Eye (tissue), 1 donor: ENCODE data around the gene FXYD5.
"Not testable (repeated sequence)": the region's sequence is repeated elsewhere in the genome, so short reads cannot be mapped to it uniquely, and the experiment has no call there.

ENCODE experiments used
- DNase-seq: peaks from one replicate; pipeline ENCODE4 v3.0.0-alpha.2; 2015

The FXYD5 gene

DNA sequence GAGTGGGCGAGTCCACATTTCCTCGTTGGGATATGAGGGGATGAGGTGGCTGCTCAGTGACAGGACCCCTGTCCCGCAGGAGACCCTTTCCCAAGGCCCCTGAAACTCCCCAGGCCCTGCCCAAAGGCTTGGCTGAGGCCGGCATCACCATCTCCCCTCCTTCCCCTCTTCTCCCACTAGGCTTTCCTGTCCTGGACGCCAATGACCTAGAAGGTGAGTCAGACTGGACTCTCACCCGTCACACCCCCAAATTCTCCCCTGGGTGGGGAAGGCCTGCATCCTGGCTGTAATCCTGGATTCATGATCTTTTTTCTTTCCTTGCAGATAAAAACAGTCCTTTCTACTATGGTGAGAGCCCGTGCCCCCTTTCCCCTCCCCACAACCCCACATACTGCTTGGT is 33.6 kb upstream of the FXYD5 start:
- no peak for DNase-seq

DNA sequence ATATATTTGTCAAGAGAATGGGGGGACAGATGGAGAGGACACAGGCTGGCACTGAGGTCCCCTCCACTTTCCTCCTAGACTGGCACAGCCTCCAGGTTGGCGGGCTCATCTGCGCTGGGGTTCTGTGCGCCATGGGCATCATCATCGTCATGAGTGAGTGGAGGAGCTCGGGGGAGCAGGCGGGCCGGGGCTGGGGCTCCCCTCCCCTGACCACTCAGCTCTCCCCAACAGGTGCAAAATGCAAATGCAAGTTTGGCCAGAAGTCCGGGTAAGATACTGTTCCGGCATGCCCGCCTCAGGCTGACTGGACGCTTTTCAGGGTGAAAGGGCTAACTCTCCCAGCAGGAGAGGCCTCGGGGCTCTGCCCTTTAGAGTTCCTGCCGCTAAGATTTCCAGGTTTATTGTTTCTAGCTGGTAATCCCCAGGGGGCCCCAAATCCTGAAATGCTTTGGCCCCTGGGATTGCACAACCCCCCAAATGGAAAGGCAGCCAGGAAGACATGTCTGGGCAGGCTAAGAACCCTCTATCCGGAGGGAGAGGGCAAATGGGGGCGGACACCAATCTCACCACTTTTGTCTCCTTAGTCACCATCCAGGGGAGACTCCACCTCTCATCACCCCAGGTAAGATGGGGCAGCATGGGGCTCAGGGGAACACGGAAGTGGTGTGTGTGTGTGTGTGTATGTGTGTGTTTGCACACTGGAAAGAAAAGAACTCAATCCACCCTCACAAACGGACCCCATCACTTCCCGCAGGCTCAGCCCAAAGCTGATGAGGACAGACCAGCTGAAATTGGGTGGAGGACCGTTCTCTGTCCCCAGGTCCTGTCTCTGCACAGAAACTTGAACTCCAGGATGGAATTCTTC is 31.6 kb upstream of the FXYD5 start:
- DNase-seq, result no peak

DNA sequence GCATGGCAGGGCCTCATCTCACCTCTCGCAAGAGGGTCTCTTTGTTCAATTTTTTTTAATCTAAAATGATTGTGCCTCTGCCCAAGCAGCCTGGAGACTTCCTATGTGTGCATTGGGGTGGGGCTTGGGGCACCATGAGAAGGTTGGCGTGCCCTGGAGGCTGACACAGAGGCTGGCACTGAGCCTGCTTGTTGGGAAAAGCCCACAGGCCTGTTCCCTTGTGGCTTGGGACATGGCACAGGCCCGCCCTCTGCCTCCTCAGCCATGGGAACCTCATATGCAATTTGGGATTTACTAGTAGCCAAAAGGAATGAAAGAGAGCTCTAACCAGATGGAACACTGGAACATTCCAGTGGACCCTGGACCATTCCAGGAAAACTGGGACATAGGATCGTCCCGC is 31.0 kb upstream of the FXYD5 start:
- DNase-seq, result no peak

DNA sequence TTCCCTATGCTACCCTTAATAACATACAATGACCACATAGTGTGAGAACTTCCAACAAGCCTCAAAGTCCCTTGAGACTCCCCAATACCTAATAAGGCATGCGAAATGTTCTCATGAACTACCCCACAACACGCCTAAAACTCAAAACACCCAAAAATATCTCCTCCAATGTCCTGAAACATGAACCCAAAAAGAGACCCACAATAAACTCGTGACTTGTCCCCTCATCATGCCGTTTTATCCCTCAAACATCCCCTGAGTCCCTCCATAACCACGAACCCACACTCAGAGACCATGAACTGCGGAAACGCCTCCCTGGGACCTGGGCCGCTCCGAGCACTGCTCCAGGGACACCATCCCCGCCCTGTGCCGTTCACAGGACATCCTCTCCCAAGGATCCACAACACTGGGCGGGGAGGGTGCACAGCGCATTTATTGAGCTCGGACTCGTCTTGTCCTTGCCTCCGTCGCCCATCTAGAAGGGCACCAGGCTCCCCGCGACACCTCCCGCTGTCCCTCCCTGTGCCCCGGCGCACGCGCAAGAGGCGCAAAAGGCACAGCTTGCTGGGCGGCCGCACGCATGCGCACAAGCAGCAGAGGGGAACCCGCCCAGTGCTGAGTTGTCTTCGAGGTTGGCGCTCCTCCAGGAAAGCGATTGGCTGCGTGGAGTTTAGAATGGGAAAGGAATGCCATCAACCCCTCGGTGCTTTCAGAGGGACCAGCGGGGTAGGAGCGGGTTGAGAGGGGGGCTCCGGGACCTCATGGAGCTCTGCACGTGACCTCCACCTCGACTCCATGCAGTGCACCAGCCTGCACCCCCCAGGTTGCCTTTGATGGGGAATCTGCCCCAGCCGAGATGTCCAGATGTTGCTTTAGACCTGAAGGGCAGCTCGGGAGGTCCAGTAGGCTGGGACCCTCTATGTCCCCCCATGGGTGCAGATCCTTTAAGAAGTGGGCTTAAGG is 30.2 kb upstream of the FXYD5 start:
- peak; percentile 97 for DNase-seq

DNA sequence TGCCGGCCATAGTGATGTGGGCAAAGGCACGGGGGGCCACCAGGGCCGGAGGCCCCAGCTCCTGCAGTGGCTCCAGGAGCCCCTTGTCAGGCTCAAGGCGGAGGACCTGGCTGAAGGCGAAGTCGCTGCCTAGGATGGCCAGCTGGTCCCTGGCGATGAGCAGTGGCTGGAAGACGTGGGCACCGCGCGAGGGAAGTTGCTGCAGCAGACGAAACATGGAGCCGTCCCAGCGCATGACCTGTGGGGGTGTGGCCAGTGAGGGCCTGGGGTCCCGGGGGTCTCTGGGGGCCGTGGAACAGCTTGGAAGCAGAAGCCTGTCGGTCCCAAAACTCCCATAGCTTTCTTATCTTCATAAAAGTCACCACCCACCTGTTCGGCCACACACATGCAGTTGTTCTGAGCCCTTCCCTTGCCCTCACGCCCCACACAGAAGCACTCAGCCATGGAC is 29.2 kb upstream of the FXYD5 start:
- no peak for DNase-seq

DNA sequence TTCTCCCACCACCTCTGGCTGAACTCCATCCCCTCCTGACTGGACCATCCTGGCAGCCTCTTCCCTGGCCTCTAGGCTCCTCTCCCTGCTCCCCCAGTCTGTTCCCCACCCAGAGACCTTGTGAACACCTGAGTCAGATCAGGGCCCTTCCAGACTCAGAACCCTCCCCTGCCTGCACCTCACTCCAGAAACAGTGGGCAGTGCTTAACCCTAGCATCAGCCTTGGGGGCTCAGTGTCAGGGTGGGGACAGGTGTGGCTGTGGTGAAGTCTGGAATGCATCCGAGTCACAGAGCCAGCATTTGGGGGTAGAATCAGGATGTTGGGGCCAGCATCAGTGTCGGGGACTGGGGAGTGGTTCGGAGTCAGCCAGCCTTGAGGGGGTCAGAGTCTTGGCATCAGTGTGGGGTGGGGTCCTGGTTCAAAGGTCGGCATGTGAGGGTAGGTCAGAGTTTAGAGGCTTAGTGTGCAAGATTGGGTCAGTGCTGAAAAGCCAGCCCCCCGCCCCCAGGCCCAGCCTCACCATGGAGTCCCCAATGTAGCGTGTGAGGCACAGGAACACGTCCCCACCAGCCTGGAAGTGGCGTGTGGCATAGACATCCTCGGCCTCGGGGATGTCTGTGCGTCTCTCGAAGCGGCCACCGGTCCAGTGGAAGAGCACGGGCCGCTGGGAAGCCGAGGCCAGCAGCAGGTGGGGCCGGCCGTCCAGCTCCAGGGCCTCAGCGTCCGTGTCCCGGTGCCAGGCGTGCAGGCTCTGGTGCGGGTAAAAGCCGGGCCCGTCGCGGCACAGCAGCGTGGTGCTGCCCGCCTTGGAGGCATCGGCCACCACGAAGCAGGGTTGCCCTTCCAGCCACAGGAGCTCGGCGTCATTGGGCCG is 28.5 kb upstream of the FXYD5 start:
- DNase-seq, result no peak

DNA sequence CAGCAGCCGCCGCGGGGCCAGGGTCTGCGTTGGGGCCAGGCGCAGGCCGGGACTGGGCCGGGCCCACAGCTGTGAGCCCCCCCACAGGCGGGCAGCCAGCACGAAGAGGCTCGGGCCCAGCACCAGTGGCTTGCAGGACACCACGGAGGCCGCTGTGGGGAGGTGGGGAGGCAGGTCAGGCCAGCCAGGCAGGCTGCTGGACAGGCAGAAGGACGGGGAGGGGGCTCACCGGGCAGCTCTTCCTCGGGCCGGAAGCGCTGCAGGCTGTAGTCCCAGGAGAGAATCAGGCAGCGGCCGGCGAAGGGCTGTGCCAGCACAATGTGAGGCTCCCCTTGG is 27.9 kb upstream of the FXYD5 start:
- DNase-seq, result peak; percentile 42

DNA sequence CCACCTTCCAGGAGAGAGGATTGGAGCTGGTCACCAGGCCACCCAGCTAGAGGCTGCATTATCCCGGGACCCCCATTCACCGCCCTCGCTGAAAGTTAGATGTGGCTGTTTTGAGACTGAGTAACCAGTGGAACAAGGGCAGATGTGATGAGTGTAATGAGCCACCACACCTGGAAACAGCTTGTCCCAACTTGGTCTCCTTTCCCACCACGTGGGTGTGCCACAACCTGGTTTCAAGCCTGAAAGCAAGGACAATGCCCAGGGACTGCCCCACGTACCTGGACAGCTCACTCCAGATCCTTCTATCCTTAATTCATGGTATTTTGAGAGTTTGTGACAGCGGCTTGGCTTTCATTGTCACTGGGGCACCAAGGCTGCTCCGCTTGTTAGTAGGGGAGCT is 26.7 kb upstream of the FXYD5 start:
- no peak for DNase-seq

DNA sequence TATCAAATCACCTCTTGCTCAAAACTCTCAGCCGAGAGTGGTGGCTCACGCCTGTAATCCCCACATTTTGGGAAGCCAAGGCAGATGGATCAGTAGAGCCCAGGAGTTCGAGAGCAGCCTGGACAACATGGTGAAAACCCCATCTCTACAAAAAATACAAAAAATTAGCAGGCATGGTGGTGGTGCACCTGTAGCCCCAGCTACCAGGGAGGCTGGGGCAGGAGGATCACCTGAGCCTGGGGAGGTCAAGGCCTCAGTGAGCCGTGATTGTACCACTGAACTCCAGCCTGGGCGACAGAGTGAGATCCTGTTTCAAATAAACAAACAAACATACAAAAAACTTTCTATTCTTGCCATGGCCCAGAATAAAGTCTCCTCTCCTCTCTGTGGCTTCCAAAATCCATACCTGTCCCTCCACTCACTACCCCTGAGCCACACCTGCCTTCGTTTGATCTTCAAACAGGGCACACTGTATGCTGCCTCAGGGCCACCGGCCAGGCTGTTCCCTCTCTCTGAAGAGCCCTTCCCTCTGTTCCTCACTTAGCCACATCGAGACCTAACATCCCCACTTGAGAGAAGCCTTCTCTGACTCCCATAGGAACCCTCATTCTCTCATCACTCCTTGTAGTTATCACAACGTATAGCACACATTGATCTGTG is 26.0 kb upstream of the FXYD5 start:
- no peak for DNase-seq

DNA sequence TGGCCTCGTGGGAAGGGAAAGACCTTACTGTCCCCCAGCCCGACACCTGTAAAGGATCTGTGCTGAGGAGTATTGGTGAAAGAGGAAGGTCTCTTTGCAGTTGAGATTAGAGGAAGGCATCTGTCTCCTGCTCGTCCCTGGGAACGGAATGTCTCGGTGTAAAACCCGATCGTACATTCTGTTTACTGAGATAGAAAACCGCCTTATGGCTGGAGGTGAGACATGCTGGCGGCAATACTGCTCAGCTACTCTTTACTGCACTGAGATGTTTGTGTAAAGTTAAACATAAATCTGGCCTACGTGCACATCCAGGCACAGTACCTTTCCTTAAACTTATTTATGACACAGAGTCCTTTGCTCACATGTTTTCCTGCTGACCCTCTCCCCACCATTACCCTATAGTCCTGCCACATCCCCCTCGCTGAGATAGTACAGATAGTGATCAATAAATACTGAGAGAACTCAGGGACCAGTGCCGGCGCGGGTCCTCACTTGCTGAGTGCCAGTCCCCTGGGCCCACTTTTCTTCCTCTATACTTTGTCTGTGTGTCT is 24.7 kb upstream of the FXYD5 start:
- not testable (repeated sequence) for DNase-seq

DNA sequence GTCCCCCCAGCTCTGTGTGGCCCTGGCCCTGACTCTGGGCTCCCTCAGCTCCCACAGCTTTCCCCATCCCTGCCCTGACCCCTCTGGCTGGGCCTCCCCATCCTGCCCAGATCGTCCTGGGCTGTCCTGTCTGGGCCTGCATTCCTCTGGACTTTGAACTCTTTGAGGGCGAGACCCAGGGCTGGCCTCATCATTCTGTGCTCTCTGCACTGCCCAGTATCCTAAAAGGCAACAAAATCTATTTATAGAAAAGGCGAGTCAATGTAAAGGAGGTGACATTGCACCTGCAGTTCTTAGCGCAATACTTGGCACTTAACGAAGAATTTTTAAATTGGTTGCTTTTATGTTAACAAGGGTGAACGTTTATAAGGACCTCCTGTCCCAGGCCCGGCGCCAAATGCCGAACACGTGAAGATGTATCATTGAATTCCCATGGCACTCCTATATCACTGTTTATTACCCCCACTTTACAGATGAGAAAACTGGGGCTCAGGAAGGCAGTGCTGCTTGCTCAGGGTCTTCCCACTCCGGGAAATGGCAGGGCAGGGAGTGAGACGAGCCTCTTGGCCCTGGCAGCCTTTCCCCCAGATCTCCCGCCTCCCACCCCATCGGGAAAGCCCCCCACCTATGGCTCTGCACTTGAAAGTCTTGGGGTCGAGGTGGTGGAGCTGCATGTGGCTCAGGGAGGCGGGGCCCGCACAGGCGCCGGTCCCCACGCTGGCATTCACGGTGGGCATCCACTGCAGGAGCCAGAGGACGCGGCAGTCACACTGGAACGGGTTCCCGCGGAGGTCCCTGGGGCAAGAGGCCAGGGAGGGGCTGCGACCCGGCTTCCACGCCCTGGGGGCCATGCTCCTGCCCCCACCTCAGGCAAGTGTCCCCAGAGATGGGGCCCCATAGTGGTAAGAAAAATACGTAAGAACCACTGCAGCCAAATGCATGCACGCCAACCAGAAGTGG is 23.5 kb upstream of the FXYD5 start:
- DNase-seq, result no peak

DNA sequence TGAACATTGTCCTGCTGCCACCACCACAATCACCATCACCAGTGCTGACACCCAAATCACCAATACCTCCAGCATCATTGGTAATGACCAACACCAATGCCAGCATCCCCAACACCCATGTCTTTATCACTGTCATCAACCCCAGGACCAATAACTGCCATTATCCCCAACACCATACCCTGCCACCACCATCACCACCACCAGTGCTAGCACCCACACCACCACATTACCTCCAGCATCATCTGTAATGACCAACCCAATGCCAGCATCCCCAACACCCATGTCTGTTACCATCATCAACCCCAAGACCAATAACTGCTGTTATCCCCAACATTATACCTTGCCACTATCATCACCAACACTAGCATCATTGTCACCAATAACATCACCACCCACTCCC is 22.3 kb upstream of the FXYD5 start:
- no peak for DNase-seq

DNA sequence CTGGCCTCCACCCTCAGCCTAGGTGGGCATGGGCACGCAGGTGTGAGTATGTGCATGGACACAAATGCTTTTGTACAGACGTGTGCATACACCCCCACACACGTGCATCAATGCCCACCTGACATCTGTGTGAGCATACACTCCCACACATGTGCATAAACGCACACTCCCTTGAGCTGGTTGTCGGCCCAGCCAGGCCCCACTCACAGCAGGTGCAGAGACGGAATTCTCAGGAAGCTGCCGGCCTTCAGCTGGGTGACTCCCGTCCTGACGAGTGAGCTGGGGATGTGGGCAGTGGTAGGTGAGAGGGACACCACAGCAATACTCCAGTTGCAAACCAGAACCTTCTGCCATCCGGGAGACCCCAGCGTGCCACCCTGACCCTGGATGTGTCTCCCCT is 20.7 kb upstream of the FXYD5 start:
- DNase-seq, result no peak

DNA sequence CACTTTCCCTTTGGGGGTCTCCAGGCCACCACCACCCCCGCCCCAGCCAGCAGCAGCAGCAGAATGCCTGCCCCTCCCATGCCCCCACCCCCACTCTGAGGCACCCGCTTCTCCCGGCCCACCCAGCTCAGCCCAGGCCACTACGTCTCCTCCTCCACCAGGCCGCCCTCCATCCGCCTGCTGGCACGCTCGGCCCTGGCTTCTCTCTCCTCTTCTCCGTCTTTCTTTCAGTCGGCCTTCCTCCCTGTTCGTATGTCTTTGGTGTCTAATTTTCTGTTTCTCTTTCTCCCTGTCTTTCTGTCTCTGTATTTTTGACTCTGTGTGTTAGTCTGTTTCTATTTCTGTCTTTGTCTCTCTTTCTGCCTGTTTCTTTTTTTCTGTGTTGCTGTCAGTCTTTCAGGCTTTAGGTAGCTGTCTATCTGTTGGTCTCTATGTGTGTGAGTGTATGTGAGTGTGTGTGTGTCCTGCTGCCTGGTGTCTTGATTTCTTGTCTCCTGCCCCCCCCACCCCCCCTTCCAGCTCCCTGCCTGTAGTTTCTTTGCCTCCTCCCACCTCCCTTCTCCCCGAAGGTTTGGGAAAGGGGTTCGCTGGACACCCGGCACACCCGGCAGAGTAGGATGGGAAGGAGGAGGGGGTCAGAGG is 19.8 kb upstream of the FXYD5 start, which contains the start of gene LGI4:
Gene LGI4, minus strand, starts transcription at position 459 of the 642 bp plus-strand sequence. Its CDS starts 379 bp downstream, at position 80.
- peak; percentile 74 for DNase-seq

DNA sequence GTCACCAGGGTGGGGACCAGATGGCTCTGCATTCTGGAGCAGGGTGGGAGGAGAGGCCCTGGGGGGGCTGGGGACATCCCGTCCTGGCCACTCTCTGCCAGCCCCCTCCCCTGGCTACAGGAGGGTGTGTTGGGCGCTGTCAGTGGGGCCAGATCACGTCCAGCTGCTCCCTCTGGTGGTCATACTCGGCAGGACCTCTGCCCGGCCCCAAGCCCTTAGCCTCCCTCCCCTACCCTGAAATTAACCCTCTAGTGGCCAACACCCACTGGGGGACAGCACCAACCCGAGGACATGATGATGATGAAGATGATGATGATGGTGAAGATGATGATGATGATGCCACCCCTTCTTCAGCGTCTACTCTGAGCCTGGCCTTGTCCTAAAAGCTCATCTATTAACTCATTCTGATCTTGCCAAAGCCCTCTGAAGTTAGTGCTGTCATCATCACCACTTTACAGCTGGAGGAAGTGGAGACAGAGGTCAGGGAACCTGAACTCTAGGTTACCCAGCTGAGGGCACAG is 19.1 kb upstream of the FXYD5 start:
- DNase-seq, result peak; percentile 97

DNA sequence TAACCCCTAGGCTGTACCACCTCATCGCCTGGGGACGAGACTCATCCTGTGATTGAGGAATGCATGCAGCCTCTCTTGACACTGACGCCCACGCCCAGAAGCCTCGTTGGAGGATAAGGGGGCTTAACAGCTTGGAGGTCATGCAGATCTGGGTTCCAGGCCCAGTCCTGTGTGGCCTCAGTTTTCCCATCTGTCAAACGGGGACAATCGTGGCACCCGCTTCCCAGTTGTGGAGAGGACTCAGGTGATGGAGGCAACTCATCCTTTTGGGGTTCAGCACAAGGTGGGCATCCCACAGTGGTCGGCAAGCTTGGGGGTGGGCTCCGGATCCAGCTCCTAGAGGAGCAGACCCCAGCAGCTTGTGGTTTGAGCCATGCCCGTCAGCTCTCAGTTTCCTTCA is 18.3 kb upstream of the FXYD5 start:
- DNase-seq, result no peak

DNA sequence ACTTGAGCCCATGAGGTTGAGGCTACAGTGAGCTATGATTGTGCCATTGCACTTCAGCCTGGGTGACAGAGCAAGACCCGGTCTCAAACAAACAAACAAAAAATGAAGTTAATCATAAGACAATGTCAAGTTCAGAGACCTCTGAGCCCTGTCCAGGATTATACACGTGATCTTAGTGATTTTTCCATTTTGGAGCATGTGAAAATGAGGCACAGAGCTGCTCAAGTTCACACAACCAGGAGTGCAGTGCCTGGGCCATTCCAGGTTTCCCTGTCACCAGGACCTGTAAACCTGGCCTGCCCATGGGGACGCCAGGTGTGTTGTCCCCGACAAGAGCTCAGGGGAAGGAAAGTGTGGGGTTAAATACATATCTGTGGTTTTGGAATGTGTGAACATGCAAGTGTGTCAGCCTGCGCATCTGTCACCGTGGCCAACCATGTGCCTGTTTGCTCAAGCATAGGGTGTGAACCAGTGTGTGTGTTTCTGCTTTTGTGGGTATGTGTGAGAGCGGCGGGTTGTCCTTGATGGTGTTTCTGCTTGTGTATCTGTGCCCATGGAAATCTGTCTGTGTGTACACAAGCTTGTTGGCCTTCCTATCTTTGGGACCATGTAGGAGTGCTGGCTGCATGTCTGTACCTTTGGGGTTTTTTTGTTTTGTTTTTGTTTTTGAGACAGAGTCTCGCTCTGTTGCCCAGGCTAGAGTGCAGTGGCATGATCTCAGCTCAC is 17.4 kb upstream of the FXYD5 start:
- DNase-seq, result peak; percentile 6

DNA sequence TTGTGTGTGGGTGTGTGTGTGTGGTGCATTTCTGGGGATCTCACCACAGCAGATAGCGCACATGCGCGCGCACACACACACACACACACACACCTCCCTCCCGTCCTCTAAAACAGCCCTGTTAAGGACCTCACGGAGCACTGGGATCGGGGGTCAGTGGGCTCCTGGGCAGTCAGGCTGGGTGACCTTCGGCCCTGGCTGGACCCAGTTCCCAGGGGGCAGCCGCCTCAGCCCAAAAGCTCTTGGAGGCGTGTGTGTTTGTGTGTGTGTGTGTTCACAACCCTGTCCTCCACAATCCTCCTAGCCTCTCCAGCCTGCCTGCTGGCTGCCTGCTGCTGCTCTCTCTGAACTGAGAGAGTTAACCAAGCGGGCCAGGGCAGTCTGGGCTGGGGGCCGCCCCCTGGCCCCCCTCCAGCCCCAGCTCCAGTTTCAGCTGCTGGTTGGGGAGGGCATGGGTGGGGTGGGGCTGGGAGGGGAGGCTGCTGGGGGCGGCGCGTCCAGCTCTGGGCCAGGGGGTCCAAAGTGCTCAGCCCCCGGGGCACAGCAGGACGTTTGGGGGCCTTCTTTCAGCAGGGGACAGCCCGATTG is 16.1 kb upstream of the FXYD5 start, which contains the start of gene FXYD1:
Gene FXYD1, plus strand, starts transcription at position 520 of the 588 bp plus-strand sequence. CDS start 1,256 bp downstream, outside the sequence.
- peak; percentile 62 for DNase-seq
